ENCODE measurements around the gene TMEM54.

The TMEM54 gene

GRCh38 chr1:32934535-32934934, 33.3 kb upstream of the TMEM54 start:
- TF ChIP-seq, protein P1, sequence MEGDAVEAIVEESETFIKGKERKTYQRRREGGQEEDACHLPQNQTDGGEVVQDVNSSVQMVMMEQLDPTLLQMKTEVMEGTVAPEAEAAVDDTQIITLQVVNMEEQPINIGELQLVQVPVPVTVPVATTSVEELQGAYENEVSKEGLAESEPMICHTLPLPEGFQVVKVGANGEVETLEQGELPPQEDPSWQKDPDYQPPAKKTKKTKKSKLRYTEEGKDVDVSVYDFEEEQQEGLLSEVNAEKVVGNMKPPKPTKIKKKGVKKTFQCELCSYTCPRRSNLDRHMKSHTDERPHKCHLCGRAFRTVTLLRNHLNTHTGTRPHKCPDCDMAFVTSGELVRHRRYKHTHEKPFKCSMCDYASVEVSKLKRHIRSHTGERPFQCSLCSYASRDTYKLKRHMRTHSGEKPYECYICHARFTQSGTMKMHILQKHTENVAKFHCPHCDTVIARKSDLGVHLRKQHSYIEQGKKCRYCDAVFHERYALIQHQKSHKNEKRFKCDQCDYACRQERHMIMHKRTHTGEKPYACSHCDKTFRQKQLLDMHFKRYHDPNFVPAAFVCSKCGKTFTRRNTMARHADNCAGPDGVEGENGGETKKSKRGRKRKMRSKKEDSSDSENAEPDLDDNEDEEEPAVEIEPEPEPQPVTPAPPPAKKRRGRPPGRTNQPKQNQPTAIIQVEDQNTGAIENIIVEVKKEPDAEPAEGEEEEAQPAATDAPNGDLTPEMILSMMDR (IDR thresholded peaks at IDR 0.05; ENCODE audit: low read length), result no peak
- TF ChIP-seq EZH2 (IDR thresholded peaks at IDR 0.05; ENCODE audit: borderline replicate concordance, low read length), result no peak
- Histone ChIP-seq H3K36me3 (ENCODE audit: insufficient read depth, low read length) (0 out of 2 replicates have a peak, but pooled peaks cover 10% of the 10 kb centered on the region), H3K27ac (ENCODE audit: low read depth, low read length, poor library complexity, severe bottlenecking) (no peak overlapping the region), H2AFZ (ENCODE audit: low read length) (no peak overlapping the region), H3K9me2 (ENCODE audit: low read depth, low read length) (no peaks in the 10 kb centered on the region), H3K9me3 (ENCODE audit: low read length) (no peaks in the 10 kb centered on the region), H3K27me3 (ENCODE audit: insufficient read depth, low read length) (no peaks in the 10 kb centered on the region), H3K4me2 (ENCODE audit: low read length) (no peak overlapping the region), H3K4me1 (ENCODE audit: insufficient read depth, low read length, severe bottlenecking) (no peaks in the 10 kb centered on the region), H3K4me3 (ENCODE audit: low read depth, low read length, poor library complexity, severe bottlenecking) (no peak overlapping the region), H3K79me2 (ENCODE audit: insufficient read depth, low read length) (no peaks in the 10 kb centered on the region), H3K9ac (ENCODE audit: low read length) (no peak overlapping the region), H4K20me1 (ENCODE audit: insufficient read depth, low read length) (no peaks in the 10 kb centered on the region), H3F3A (ENCODE audit: insufficient read depth, low read length) (no peaks in the 10 kb centered on the region)

DNA sequence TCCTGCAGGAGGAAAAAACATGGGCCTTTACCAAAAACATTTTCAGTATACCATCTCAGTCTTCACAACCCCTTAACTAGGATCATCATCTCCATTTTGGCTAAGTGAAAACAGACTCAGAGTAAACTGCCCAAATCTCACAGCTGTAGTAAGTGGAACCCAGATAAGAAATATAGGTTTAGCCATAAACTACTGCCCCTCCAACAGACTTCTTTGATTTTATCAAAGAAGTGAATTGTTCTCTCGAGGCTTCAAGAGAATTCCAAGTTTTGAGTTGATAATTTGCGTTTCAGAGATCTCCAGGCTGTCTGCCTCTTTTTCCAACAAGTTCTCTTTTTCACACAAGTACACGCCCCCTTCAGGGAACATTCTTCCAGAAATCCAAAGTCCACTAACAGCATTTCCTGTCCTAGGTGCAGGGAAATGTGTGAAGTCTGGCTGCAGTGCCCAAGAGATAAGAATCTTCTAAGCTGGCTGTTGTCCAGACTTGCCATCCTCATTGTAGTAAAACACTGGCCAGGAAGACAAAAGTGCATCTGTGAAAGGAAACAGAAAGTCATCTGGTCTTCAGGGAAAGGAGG, 32.6 kb upstream of the TMEM54 start:
- TF ChIP-seq EZH2 (IDR thresholded peaks at IDR 0.05; ENCODE audit: borderline replicate concordance, low read length), result no peak
- TF ChIP-seq, protein P1 (IDR thresholded peaks at IDR 0.05; ENCODE audit: low read length), result no peak
- H3K27ac ChIP-seq (ENCODE audit: low read depth, low read length, poor library complexity, severe bottlenecking), result no peak overlapping the region
- H3K9me2 ChIP-seq (ENCODE audit: low read depth, low read length), result no peaks in the 10 kb centered on the region
- H3K27me3 ChIP-seq (ENCODE audit: insufficient read depth, low read length), result no peaks in the 10 kb centered on the region
- H3K36me3 ChIP-seq (ENCODE audit: insufficient read depth, low read length), result 0 out of 2 replicates have a peak, but pooled peaks cover 10% of the 10 kb centered on the region
- H4K20me1 ChIP-seq (ENCODE audit: insufficient read depth, low read length), result no peaks in the 10 kb centered on the region
- H3K4me3 ChIP-seq (ENCODE audit: low read depth, low read length, poor library complexity, severe bottlenecking), result no peak overlapping the region
- no peak overlapping the region for H3K4me2 ChIP-seq (ENCODE audit: low read length)
- H2AFZ ChIP-seq (ENCODE audit: low read length), result no peak overlapping the region
- no peaks in the 10 kb centered on the region for H3K9me3 ChIP-seq (ENCODE audit: low read length)
- no peaks in the 10 kb centered on the region for H3F3A ChIP-seq (ENCODE audit: insufficient read depth, low read length)
- H3K9ac ChIP-seq (ENCODE audit: low read length), result no peak overlapping the region
- no peaks in the 10 kb centered on the region for H3K4me1 ChIP-seq (ENCODE audit: insufficient read depth, low read length, severe bottlenecking)
- no peaks in the 10 kb centered on the region for H3K79me2 ChIP-seq (ENCODE audit: insufficient read depth, low read length)

DNA sequence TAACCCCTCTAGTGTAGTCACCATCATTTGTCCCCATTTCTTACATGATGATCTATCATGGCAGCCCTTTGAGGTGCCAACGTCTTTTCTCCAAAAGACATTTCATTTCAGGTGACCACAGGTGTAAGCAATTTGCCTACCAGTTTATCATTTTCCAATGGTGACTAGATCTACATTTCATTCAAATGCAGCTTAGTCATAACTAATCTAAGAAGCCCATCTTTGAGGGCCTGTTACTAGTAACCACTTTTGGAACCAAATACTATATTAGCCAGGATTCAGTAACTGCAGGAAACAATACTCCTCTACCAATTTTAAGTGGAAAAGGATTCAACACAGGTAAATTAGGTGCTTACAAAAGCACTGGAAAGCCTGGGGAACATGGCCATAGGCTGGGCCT, 30.6 kb upstream of the TMEM54 start:
- no peaks in the 10 kb centered on the region for H3F3A ChIP-seq (ENCODE audit: insufficient read depth, low read length)
- H3K4me2 ChIP-seq (ENCODE audit: low read length), result no peak overlapping the region
- TF ChIP-seq, protein P1 (IDR thresholded peaks at IDR 0.05; ENCODE audit: low read length), result no peak
- no peak for TF ChIP-seq EZH2 (IDR thresholded peaks at IDR 0.05; ENCODE audit: borderline replicate concordance, low read length)
- 0 out of 2 replicates have a peak, but pooled peaks cover 4% of the 10 kb centered on the region for H3K36me3 ChIP-seq (ENCODE audit: insufficient read depth, low read length)
- H3K4me1 ChIP-seq (ENCODE audit: insufficient read depth, low read length, severe bottlenecking), result no peaks in the 10 kb centered on the region
- H4K20me1 ChIP-seq (ENCODE audit: insufficient read depth, low read length), result no peaks in the 10 kb centered on the region
- no peaks in the 10 kb centered on the region for H3K27me3 ChIP-seq (ENCODE audit: insufficient read depth, low read length)
- no peak overlapping the region for H3K27ac ChIP-seq (ENCODE audit: low read depth, low read length, poor library complexity, severe bottlenecking)
- H3K9me2 ChIP-seq (ENCODE audit: low read depth, low read length), result no peaks in the 10 kb centered on the region
- H3K79me2 ChIP-seq (ENCODE audit: insufficient read depth, low read length), result no peaks in the 10 kb centered on the region
- H3K9ac ChIP-seq (ENCODE audit: low read length), result no peak overlapping the region
- no peaks in the 10 kb centered on the region for H3K9me3 ChIP-seq (ENCODE audit: low read length)
- H3K4me3 ChIP-seq (ENCODE audit: low read depth, low read length, poor library complexity, severe bottlenecking), result no peak overlapping the region
- H2AFZ ChIP-seq (ENCODE audit: low read length), result no peak overlapping the region

Data from OCI-LY1 (cell line).